Measurements from ENCODE around the gene CUL9.

CUL9 gene

GRCh38 chr6:43226192-43226851 is 44.3 kb downstream of the CUL9 start:
- no peak for DNase-seq (ENCODE audit: low read depth in 2 of 3, low spot score in 2 of 3)

GRCh38 chr6:43228951-43229802 is 47.2 kb downstream of the CUL9 start, which contains the start of gene DNPH1:
TSS of gene DNPH1 (minus strand) at chr6:43229481. CDS start at chr6:43229456, 25 bp downstream.
- peak; percentile 64 to 76 (median 65) for DNase-seq (ENCODE audit: low read depth in 2 of 3, low spot score in 2 of 3)

- DNase-seq (ENCODE audit: low read depth in 2 of 3, low spot score in 2 of 3) = no peak
These were observed 48.0 kb downstream of the CUL9 start for GRCh38 chr6:43229803-43230620.

GRCh38 chr6:43231053-43231452 is 49.1 kb downstream of the CUL9 start:
- no peak for DNase-seq (ENCODE audit: low read depth in 2 of 3, low spot score in 2 of 3)

GRCh38 chr6:43231735-43232450 is 49.9 kb downstream of the CUL9 start:
- no peak for DNase-seq (ENCODE audit: low read depth in 2 of 3, low spot score in 2 of 3)

GRCh38 chr6:43235841-43236240 is 53.8 kb downstream of the CUL9 start:
- DNase-seq (ENCODE audit: low read depth in 2 of 3, low spot score in 2 of 3) = no peak

- no peak for DNase-seq (ENCODE audit: low read depth in 2 of 3, low spot score in 2 of 3)
These were observed 57.1 kb downstream of the CUL9 start for GRCh38 chr6:43239054-43239453.

- no peak for DNase-seq (ENCODE audit: low read depth in 2 of 3, low spot score in 2 of 3)
These were observed 59.0 kb downstream of the CUL9 start for GRCh38 chr6:43240950-43241349.

GRCh38 chr6:43241446-43241845 is 59.5 kb downstream of the CUL9 start:
- no peak for DNase-seq (ENCODE audit: low read depth in 2 of 3, low spot score in 2 of 3)

- DNase-seq (ENCODE audit: low read depth in 2 of 3, low spot score in 2 of 3) = no peak
These were observed 61.1 kb downstream of the CUL9 start, which contains the start of gene TTBK1 for GRCh38 chr6:43242908-43243663. TSS of gene TTBK1 (plus strand) at chr6:43243481. CDS start at chr6:43246661, 3,180 bp downstream.

GRCh38 chr6:43243664-43244321 is 61.8 kb downstream of the CUL9 start:
- DNase-seq (ENCODE audit: low read depth in 2 of 3, low spot score in 2 of 3) = no peak

- DNase-seq (ENCODE audit: low read depth in 2 of 3, low spot score in 2 of 3) = no peak
These were observed 64.5 kb downstream of the CUL9 start for GRCh38 chr6:43246301-43247113.

GRCh38 chr6:43247114-43247999 is 65.4 kb downstream of the CUL9 start:
- DNase-seq (ENCODE audit: low read depth in 2 of 3, low spot score in 2 of 3) = peak; percentile 56 to 64 (median 56)

- no peak for DNase-seq (ENCODE audit: low read depth in 2 of 3, low spot score in 2 of 3)
These were observed 66.1 kb downstream of the CUL9 start for GRCh38 chr6:43248101-43248500.

GRCh38 chr6:43248791-43249190 is 66.8 kb downstream of the CUL9 start:
- DNase-seq (ENCODE audit: low read depth in 2 of 3, low spot score in 2 of 3) = no peak

- DNase-seq (ENCODE audit: low read depth in 2 of 3, low spot score in 2 of 3) = no peak
These were observed 69.0 kb downstream of the CUL9 start for GRCh38 chr6:43250992-43251373.

- DNase-seq (ENCODE audit: low read depth in 2 of 3, low spot score in 2 of 3) = no peak
These were observed 71.4 kb downstream of the CUL9 start for GRCh38 chr6:43253401-43253800.
